GM21381 (cell line): ENCODE measurements around the gene LMTK2.
"Not testable (repeated sequence)": the region's sequence is repeated elsewhere in the genome, so short reads cannot be mapped to it uniquely, and the experiment has no call there.

ENCODE experiments used
- ATAC-seq: cut with Tn5 transposase; IDR thresholded peaks from one replicate; pipeline ENCODE4 v1.9.1; 2021; ENCODE audit warnings: mild to moderate bottlenecking, moderate library complexity; ENCODE audit not compliant: unreplicated experiment

Gene LMTK2

DNA sequence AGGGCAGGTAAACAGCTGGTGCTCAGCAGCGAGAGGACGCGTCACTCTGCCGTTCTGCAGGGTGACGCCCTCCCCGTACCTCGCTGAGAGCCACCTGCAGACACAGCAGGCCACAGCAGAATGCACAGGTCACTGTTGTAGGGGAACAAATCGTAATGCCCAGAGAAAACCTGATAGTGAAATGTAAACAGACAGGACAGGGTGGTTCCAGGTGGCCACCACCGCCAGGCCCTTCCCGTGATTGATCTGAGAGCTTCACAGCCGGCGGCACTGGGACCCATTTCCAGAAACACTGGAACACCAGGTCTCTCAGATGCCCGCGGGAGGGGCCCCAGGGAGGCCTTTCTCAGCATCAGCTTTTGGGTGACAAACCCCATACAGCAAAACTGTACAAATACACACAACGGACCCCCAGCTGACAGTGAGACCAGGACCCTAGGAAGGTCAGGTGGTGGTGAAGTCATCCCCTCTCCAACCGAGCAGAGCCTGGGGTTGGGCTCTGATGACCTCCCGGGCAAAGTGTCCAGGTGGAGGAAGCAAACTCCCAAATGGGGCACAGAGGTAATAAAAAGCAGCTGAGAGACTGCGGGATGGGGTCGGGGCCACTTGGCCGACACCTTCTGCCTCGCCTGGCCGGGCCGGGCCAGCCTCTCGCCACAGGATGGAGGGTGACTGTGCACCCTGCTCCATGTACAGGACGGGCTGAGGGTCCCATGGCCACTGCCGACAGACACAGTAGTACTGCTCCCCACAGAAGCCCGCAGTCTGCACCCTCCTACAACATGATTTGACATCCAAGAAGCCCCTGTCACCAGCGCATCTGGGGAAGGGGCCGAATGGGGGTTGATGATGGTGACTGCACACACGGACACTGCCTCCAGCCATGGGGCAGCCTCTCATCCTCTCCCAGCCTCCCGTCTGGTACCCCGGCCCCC lies 109.2 kb downstream of the LMTK2 start:
- no peak for ATAC-seq

DNA sequence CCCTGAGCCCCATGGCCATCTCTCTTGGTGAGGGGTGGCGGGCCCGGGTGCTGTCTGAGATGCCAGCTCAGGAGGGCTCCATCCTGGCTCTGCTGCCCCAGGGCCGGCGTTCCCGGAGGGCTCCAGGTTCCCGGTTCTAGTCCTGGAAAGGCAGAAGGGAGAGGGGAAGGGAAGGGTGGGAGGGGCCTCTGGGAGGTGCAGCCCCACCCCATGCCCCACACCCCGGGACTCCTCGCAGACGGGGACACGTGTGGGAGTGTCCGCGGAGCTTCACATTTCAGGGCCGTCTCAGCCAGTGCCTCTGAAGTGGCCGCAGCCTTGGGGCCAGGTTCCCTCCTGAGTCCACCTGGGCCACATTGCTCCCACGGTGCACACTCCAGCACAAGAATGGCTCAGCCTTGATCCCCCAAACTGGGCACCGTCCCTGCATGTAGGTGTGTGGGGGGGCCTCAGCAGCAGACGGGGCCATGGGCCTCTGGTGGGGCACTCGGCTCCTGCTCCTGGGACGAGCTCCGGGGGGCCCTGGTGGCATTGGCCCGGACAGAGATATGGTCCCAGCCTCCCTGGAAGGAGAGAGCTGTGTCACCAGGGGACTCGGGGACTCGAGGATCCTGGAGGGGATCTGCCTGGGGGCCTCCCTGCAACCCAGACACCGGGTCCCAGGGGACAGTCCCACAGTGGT lies 110.4 kb downstream of the LMTK2 start:
- no peak for ATAC-seq

DNA sequence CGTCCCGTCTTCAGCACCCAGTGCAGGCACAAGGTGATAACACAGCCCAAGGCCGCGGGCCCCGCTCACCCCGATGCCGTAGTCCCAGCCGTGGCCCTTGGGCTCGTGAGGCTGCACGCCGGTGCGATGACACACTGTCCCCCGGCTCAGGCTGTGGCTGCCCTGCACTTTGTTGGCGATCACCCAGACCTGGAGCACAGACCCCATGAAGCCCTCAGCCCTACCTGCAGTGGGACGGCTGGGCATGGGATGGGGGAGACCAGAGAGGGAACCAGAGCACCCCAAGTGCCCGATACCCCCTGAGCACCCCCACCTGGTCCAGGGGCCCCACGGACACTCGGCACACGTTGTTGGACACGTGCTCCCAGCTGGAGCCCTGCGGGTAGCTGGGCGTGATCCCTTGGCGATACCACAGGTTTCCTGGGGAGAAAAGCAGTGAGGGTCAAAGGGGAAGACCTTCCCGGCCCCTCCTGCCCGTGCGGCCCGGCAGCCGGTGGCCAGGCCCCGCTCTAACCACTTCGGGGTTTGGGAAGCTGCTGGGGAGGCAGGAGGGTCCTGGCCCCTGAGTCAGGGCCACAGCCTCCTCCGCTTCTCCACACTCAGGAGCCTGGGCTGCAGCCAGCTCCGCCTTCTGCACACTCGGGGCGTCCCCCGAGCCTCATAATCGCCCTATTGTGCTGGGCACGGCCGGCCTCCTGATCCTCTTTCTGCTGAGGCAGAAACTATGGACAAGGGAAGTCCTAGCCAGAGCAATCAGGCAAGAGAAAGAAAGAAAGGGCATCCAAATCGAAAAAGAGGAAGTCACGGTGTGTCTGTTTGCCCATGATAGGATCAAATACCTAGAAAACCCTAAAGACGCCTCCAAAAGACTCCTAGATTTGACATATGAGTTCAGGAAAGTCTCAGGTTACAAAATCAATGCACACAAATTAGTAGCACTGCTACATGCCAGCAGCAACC lies 111.2 kb downstream of the LMTK2 start:
- no peak for ATAC-seq

DNA sequence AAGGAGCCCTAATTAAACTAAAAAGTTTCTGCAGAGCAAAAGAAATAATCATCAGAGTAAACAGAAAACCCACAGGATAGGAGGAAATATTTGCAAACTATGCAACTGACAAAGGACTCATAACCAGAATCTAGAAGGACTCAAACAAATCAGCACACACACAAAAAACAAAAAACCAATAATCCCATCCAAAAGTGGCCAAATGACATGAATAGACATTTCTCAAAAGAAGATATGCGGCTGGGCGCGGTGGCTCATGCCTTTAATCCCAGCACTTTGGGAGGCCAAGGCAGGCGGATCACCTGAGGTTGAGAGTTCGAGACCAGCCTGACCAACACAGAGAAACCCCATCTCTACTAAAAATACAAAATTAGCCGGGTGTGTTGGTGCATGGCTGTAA lies 112.7 kb downstream of the LMTK2 start:
- ATAC-seq: not testable (repeated sequence)

DNA sequence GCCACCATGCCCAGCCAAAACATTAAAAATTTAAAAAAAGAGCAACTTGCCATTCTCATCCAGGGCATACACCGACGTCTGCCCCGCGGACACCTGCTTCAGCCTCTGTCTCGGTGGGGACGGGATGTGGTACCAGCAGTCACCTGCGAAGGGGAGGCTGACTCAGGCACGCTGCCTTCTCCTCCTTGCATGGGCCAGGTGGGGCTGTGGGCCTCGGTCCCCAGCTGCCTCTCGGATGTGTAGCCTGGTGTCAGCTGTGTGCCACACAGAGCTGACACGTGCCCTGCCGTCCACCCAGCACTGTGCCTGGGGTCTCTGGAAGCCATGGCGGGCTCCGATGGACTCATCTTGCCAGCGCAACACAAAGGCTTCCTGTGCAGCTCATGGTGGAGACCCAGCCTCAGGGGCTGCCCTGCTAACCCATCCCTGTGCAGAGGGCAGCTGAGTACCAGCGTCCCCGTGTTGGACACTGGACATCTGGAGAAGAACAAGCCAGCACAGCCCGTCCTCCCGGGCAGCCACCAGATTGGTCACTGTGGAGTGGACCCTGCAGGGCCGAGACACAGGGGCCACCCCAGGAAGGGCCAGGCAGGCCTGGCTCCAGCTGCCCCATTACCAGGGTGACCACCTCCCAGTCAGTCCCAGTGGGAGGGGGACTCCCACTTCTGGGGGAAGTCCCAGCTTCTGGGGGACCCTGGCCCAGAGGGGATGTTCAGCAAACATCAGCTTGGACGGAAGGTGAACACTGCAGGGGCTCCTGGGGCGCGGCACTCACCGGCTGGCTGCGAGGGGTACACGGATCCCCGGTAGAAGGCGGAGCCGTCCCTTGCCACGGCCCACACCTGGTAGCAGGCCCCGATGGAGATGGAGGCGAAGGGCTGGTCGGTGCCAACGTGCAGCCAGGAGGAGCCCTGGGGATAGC lies 115.2 kb downstream of the LMTK2 start:
- ATAC-seq: no peak

DNA sequence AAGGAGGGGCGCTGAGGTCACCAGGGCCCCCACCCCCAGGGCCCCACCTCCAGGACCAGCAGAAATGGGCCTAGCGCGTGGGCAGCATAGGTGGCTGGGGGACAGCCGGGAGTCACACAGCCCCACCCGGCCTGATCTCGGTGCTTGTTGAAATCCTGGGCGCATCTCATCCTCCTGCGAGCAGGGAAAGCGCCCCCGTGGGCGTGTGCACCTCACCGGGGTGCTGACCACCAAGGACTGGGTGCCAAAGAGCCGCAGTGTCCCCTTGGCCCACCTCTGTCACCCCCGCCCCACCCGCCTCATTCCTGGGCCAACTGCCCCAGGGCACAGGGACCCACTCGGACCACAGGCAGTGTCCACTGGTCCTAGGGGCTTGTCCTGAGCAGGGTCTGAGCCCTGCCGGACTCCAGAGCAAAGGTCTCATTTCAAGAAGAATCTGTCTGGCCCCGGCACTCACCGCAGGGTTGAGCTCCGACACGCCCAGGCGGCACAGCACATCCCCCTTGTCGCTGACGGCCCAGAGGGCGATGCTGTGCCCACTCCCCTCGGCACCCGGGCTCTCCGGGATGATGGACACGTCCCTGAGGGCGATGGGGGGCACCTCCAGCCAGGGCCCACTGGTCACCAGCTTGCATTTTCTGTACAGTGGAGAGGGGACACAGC lies 116.0 kb downstream of the LMTK2 start:
- no peak for ATAC-seq

GRCh38 chr7:98223351-98223897 lies 116.8 kb downstream of the LMTK2 start:
- no peak for ATAC-seq

- ATAC-seq: no peak
These were observed 117.4 kb downstream of the LMTK2 start for GRCh38 chr7:98223898-98224700.

- no peak for ATAC-seq
These were observed 118.1 kb downstream of the LMTK2 start for GRCh38 chr7:98224701-98225181.

DNA sequence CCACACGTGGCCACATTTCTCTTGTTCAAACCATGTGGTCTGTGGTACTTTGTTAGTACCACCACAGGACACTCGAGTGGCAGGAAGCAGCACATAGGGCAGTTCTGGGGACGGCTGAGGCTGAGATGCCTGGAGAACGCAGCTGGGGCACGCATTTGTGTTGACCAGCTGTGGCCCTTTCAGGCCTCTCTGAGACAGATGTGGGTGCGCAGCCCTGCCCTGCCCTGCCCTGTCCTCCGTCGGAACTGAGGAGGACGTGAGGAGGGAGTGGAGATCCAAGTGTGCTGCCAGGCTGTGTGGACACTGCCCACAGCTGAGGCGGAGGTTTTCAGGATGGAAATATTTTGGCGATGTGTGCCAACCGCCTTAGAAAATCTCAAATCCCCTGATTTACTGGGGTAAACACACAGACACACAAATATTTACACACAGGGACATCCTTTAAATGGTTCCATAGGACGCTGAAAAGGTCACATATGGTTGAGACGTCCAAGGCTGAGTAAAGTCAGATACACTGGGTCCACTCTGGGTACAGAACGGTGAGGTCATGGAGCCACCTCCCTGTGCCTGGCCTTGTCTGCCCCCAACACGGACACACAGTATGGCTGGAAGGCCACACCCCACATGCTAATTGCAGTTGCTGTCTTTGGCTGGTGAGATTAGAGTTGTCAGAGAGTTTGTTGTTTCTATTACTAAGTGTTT lies 119.4 kb downstream of the LMTK2 start:
- no peak for ATAC-seq

DNA sequence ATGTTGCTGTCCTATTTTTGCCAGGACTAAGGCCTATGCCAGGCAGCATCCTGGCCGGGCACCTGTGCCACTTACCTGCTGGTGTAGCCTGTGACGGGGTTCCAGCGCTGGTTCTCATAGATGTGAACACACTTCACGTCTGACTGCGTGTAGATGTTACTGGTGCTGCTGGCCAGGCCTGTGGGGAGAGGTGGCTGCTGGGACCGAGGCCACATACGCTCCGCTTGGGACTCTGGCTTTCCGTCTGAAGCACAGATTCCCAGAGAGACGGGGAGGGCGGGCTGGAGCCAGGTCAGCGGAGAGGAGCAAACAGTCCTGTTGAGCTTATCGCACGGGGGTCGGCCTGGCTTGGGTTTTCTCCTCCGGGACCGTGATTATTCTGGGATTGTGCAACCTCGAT lies 121.3 kb downstream of the LMTK2 start:
- no peak for ATAC-seq

DNA sequence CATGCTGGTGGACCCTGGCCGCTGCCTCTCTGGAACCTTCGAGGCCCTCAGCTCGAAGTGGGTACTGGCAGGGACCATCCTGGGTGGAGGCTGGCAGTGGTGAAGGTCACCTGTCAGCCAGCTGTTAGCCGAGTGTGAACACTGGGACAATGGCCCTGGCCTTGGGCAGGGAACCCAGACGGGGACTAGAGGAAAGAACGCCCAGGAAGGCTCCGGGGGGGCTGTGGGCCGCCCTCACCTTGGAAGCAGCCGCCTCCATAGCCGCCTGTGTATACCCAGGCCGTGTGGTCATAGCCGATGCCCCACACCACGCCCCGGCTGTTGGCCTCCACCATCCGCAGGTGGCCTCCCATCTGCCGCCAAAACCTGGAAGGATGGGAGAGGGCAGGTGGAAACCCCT lies 122.1 kb downstream of the LMTK2 start:
- ATAC-seq: no peak

GRCh38 chr7:98229441-98229840 lies 122.8 kb downstream of the LMTK2 start:
- no peak for ATAC-seq

DNA sequence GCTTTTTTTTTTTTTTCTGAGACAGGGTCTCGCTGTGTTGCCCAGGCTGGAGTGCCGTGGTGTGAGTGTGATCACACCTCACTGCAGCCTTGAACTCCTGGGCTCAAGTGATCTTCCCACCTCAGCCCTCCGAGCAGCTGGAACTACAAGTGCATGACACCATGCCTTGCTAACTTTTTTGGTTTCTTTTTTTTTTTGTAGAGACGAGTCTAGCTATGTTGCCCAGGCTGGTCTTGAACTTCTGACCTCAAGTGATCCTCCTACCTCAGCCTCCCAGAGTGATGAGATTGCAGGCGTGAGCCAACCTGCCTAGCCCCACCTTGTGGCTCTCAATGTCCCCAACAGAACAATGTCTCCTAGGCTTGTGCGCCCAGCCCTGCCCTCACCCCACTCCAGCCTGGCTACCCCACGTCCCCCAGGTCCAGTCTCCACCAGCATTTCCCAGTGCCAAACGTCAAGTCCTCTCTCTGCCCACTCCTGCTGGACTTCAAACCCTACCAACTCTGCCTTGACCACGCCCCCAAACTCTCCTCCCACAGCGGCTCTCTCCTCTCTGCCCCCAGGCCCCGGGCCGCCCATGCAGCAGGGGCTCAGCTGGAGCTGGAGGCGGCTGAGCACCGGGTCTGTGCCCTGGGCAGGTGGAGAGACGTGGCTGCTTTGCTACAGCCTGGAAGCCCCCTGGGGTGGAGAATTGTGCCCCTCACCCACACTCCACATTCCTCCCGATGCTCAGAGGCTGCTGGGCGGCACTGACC lies 123.5 kb downstream of the LMTK2 start:
- ATAC-seq: no peak

DNA sequence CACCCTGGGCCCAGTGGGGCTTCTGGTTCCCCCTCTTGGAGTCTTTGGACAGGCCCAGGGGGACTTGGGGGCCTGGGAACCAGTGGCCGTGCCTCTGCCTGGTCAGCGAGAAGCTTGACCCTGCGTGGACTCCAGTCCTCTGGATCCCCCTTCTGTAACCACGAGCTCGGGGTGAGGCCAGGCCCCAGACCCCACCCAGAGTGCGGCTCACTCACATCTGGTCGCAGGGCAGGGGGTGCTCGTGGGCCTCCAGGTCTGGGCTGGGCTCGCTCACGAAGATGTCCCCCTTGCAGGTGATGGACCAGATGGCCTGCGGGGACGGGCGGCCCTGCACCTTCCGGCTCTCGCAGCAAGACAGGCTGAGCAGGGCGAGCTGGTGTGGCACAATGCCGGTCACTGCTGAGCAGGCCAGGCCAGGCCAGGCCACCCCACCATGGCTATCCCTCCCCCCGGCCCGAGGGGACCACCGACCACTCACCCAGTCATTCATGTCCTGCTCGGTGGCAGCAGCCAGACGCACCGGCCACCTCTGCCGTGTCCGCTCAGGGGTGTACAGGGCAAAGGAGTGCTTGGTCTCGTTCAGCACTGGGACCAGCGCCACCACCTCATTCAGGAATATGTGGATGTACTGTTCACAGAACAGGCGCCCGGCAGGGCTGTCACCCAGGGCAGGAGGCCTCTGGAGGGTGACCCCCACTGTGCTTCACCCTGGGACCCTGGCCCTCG lies 124.2 kb downstream of the LMTK2 start:
- no peak for ATAC-seq
